HG02642 (cell line): Measurements from ENCODE around the gene TFAM.
A peak's percentile ranks its signal among the peaks of the same experiment; 100 is the strongest.
"Not testable (repeated sequence)": the region's sequence is repeated elsewhere in the genome, so short reads cannot be mapped to it uniquely, and the experiment has no call there.

ENCODE experiments used
- ATAC-seq: cut with Tn5 transposase; IDR thresholded peaks from one replicate; pipeline ENCODE4 v1.9.1; 2021; ENCODE audit warnings: mild to moderate bottlenecking; ENCODE audit not compliant: unreplicated experiment, poor library complexity

TFAM gene

DNA sequence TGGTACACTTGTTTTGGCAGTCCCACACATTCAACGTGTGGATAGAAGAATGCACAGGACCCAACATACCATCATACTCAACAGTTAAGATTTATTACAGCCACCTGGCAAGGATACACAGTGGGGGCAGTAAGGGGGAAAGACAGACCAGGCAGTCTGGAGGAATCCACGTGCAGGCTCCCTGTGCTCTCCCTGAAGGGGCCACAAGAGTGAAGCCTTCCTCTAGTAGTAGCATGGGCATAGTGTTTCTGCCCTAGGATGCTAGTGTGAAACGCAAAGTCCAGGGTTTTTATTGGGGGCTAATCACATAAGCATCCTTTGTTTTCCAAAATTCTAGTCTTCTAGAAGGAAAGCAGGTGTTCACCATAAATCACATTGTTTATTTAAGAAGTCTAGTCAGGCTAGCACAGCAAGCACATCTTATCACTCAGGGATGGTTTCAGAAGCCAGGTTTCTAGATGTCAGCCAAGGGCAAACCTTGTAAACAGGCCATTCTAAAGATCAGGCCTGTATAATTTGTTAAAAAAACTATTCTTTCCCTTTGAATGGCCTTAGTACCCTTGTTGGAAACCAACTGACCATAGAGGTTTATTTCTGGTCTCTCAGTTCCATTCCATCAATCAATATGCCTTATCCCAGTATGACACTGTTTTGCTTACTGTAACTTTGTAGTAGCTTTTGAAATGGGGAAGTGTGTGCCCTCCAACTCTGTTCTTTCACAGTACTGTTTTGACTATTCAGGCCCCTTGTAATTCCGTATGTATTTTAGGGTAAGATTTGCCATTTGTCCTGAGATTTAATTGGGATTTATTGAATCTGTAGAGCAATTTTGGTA is 12.4 kb upstream of the TFAM start:
- peak; percentile 88 for ATAC-seq

DNA sequence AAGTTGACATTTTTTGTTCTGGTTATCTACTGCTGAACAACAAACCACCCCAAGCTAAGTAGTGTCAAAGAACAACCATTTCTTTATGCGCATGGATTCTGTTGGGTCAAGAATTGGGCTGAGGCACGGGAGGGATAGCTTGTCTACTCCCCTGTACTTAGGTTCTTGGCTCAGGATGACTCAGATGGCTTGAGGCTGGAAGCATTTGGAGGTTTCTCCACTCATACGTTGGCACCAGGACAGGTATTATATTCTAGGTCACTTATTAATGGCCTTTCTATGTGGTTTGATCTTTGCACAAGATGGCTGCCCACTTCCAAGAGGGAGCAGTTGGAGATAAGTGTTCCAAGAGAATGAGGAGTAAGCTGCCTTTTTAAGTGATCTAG is 11.8 kb upstream of the TFAM start:
- ATAC-seq, result peak; percentile 25

DNA sequence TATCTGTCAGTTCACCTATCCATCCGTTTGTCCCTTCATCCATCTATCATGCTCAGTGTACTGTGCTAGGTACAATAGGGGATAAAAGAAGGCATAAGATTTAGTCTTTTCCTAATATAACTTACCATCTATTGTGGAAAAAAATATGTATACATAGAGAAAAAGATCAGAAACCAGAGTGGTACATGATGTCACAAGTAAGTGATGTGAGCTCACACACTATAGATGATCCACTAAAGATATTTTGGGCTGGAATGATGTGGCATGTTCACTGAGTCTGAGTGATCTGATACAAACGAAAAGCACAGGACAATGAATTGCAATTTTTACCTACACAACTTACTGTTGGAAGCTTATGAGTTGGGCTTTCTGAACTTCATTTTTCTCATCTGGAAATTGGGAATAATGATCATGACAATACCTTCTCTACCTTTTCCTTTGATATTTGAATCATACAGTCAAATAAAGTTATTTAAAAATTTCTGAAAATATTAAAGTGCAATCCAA is 2.7 kb upstream of the TFAM start:
- ATAC-seq, result no peak

DNA sequence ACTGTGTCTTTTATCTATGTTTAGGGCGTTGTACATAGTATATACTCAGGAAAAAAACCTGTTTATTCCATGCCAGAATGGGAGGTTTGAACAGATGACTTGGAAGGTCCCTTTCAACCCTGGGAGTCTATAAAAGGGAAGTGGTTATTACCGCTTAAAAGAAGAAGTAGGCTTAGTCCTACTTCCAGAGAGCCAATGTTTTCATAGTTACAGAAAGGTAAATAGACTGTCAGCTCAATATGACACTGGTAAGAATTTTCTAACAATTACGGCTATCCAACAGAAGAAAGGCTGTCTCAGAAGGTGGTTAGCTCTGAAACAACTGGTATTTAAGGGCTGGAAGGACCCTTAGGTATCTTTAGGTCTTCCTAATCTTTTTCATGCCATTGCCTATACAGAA is 1.1 kb upstream of the TFAM start:
- peak; percentile 53 for ATAC-seq

DNA sequence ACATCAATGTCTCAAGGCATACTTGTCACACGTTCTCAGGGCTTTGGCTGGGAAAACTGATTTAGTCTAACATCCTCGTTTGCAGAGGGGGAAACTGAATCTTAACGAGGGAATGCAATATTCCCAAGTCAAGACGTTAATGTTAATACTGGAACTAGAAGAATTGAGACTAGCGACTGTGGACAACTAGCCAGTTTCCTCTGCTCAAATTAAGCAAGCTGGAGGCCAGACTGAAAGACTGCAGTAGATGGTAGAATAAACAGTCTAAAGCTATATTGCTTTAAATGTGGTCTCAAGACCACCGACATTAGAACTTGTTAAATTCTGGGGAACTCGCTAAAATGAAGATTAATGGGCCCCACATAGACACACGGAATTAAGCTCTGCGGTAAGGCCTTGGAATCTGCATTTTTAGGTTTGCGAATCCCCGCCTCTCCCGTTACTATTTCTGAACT is 639 bp upstream of the TFAM start:
- no peak for ATAC-seq

DNA sequence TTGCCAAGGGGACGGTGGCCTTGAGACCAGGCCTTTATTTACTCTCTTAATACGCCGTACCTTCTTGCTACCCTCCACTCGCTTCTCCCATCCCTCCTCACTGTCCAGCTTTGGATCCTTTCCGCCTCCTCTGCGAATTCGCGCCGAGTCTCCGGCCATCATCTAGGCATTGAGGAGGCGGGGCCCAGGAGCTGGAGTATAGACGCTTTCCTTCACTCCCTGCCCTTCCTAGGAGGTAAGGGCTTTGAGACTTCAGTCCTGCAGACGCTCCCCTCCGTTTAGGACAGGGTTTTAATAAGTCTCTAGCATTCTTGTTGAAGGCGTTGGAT is 538 bp downstream of the TFAM start:
- ATAC-seq, result peak; percentile 6

DNA sequence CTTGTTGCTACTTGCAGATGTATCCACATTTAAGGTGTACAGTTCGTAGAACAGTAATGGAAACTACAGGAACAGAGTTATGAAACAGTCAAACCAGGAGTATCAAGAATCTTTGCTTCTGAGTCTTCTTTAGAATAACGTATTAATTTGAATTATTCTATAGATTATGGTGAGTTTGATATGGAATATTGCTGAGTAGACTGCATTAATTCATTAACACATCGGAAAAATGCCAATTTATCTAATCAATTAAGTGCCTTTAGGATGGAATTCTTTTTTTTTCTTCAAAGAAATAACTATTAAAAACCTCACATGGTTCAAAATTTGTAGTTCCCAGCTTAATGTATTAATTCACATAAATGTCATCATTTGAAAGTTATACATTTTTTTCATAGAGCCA is 3.8 kb downstream of the TFAM start:
- no peak for ATAC-seq

DNA sequence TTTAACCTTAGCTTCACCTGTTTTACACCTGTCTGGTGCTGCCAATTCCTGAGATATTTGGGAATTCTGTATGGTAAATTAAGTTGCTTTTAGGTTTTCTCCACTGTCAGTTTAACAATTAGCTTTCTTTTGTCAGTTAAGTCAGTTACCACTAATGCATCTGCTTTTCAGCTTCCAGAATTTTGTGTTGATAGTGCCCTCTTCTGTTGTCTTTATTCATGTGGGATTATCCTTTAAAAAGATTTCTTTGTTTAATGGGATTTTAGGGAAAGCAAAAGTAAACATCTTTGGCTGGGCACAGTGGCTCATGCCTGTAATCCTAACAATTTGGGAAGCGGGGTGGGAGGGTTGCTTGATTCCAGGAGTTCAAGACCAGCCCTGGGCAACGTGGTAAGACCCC is 8.1 kb downstream of the TFAM start:
- no peak for ATAC-seq

DNA sequence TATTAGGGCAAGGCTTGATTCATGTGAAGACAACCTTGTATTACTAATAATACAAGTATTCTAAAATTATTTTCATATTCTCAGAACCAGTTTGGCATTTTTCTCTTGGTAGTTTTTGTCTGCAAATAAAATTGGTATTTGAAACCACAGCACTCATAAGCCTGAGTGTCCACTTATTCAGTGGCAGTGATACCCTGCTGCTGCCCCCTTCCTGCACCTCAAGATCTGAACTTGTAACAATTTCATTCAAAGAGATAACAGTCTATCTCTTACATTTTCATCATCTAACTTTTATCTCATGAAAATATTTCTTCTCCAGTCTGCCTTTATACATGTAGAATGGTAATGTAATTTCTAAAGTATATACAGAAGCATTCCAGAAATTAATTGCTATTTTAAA is 9.3 kb downstream of the TFAM start:
- no peak for ATAC-seq

DNA sequence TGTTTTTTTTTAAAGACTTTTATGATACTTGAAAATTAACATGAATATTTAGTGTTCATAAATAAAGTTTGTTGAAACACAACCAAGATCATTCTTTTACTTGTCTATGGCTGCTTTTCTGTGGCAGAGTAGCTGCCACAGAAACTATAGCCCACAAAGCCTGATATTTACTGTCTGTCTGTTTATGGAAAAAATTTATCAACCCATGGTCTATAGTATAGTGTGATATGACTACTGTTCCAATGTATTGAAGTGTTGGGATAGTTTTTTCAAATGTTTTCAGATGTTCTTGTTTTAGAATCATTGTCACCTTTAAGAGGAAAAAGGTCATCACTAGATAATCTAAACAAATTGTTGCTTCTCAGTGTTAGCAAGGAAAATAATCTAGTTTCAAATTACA is 10.8 kb downstream of the TFAM start:
- ATAC-seq, result no peak

DNA sequence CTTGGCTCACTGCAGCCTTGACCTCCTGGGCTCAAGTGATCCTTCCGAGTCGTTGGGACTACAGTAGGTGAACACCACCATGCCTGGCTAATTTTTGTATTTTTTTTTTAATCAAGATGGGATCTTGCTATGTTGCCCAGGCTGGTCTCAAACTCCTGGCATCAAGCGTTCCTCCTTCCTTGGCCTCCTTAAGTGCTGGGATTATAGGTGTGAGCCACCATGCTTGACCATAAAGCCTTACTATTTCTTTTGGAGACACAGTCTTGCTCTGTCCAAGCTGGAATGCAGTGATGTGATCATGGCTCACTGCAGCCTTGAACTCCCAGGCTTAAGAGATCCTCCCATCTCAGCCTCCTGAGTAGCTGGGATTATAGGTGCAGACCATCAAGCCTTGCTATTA is 12.6 kb downstream of the TFAM start:
- ATAC-seq, result no peak

DNA sequence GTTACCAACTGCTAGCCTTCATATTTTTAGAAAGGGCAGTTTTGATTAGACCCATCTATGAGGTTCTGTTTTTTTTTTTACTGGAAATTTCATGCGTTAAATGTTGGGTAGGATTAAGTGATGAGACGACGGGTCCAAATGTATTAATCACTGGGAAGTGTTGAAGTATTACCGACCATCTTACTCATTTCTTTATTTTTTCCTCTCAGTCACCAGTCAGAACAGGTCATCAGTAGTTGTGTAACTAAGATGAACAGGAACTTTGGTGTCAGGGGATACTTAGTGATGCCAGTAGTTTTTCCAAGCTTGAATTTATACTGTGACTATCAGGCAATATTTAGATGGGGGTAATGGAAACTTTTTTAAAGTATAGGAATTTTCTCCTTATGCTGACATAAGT is 14.2 kb downstream of the TFAM start:
- no peak for ATAC-seq

DNA sequence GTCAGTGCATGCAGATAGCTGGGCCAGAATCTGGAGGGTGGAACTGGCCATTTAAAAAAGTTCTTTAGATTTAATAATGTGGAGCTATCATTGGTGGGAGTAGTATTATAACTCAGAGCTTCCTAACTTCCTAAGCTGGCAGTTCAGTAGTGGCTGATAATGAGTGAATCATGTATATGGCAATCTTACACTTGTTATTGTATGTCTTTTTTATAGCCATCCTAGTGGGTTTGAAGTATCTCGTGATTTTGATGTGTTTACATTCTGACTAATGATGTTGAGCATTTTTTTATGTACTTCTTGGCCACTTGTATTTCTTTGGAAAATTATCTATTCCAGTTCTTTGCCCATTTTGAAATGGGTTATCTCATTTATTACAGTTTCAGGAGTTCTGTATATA is 15.4 kb downstream of the TFAM start:
- ATAC-seq, result no peak

DNA sequence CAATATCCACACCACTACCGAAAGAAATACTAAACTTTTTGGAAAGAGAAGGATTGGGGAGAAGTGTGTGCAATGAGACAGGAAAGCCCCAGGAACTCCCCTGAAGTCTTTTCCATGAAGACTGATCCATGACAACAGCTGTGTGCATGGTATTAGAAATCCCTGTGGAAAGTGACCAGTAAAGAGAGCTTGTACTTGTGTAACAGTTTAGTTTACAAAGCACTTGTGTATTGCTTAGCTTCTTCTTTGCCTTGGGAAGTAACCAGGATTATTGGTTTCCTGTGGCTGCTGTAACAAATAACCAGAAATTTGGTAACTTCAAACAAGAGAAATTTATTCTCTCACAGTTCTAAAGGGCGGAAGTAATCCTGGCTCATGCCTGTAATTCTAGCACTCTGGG is 18.8 kb downstream of the TFAM start:
- ATAC-seq, result no peak

DNA sequence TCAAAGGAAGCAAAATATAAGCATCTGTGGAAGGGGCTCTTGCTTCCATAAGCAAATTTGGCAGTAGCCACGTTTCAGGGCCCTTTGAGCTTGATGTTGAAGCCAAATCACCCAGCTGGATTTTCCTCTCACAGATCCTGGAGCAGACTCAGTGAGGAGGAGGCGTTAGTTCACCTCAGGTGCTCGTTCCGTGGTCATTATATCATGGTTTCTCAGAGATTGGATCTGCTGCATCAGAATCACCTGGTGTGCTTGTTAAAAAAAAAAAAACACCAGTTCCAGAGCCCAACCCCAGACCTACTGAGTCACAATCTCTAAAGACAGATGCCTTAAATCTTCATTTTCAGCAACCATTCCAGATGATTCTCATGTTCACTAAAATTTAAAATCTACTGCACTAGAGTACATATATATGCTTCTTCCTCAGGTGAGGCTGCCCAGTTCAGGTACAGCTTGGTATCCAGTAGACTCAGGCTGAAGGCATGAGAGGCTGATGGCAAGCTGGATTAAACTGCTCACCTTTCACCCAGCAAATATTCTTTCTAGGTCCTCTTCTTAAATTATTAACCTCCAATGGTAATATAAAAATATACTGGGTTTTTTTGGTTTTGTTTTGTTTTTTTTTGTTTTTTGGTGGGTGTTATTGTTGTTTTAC is 24.9 kb downstream of the TFAM start:
- no peak for ATAC-seq

DNA sequence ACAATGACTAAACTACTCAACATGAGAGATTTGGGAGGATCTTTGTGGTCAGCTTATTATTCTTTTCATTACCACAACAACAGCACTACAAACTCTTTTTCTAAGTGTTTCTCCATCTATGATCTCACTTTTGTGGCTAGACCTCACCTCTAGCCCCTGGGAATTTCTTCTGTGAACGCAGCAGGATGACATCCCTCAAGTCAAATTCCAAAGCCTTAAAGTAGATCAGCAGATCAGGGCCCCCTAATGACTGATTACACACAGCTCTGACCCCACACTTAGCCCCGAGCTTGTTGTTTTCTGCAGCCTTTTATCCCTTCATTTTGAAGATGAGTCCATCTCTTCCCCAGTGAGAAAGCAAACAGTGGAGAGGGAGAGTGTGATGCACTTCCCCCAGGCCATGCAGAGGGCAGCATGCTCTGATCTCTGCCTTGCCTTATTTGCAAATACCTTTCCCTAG is 27.3 kb downstream of the TFAM start:
- ATAC-seq, result no peak

DNA sequence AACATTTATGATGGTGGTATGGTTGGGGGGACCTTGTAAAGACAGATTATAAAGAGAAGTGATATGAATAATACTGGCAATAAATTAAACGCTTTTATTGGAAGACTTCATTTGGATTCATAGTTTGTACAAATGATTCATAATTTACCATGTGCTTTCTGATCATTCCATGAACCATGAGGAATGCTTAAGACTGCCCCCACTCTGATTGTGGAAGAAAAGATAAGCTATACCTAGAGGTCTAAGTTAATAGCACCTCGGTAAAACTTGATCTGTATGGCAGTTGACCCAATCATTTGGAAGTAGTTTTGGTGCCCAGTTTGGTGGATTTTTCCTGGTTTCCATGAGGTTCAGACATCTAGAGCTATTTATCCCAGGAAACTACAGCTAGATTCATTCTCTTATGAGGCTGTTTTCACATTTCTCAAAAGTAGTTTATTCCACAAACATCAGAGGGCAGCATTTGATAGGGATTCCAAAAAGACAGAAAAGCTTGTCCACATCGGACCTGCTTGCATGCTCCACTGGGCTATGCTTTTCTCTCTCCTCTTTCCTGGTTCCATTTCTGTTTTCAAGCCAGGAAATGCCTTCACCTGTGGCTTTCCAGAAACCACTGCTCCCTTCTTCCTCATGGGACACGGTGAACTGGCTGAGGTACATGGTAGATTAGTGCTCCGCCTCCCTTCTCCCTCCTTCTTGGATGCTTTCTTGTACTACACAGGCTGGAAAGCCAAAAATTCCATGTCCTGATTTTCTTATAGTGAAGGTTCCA is 29.2 kb downstream of the TFAM start:
- no peak for ATAC-seq

DNA sequence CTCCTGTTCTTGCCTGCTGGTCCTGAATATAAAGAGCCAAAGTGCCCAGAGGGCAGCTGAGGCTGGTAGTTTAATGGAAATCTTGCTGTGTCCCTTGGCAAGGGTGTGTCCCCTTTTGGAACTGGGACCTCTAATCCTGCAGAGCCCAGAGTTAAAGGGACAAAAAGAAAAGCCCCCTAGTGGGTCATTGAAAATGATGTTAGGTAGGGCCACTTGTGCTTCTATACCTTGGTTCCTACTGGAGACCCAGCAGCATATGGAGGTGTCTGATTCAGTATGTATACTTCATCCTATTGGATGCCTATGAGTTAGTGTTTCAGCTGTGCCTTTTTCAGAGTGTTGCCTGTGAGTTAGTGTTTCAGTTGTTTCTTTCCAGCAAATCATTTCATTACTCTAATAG is 30.5 kb downstream of the TFAM start:
- ATAC-seq, result no peak

DNA sequence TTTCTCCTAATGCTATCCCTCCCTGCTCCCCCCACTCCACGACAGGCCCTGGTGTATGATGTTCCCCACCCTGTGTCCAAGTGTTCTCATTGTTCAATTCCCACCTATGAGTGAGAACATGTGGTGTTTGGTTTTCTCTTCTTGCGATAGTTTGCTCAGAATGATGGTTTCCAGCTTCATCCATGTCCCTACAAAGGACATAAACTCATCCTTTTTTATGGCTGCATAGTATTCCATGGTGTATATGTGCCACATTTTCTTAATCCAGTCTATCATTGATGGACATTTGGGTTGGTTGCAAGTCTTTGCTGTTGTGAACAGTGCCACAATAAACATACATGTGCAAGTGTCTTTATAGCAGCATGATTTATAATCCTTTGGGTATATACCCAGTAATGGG is 32.7 kb downstream of the TFAM start:
- not testable (repeated sequence) for ATAC-seq

DNA sequence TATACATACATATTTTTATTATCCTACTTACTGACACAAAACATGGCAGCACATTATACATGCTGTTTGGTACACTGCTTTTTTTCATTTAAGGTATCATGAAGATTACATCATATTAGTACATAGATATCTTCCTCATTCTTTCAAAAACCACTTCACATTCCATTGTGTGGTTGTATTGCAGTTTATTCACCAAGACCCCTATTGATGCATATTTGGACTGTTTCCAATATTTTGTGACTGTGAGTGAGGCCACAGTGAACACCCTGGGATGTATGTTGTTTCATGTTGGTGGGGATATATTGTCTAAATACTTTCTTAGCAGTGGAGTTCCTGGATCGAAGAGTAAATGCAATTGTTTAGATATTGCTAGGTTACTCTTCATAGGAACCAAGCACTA is 39.0 kb downstream of the TFAM start:
- no peak for ATAC-seq

DNA sequence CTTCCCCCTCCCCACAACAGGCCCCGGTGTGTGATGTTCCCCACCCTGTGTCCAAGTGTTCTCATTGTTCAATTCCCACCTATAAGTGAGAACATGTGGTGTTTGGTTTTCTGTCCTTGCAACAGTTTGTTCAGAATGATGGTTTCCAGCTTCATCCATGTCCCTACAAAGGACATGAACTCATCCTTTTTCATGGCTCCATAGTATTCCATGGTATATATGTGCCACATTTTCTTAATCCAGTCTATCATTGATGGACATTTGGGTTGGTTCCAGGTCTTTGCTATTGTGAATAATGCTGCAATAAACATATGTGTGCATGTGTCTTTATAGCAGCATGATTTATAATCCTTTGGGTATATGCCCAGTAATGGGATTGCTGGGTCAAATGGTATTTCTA is 43.2 kb downstream of the TFAM start:
- ATAC-seq, result not testable (repeated sequence)
